Sigmoid colon (tissue), 7 donors: ENCODE results near the gene ADAMTS12. TPM values are rescaled to one million over a fixed set of nuclear protein-coding genes. Genes with fewer than 3 reads are reported as not detected.

Experiments used
- DNase-seq: peaks from one replicate; pipeline ENCODE4 v3.0.0-alpha.2; 2019
- H3K27ac ChIP-seq, 4 donors: fragments of 200-600 bp; sonication (generic); one replicate each; pipeline ENCODE4 v1.5.1; 2016 to 2019; ENCODE audit warnings: mild to moderate bottlenecking in 1 of 4
- H3K27me3 ChIP-seq, 3 donors: fragments of 200-600 bp; sonication (generic); one replicate each; pipeline ENCODE4 v1.5.1; 2019; ENCODE audit warnings: mild to moderate bottlenecking in 1 of 3
- H3K36me3 ChIP-seq, 4 donors: fragments of 200-600 bp; sonication (generic); one replicate each; pipeline ENCODE4 v1.5.1; 2016 to 2019
- H3K4me1 ChIP-seq, 4 donors: fragments of 200-600 bp; sonication (generic); one replicate each; pipeline ENCODE4 v1.5.1; 2017 to 2019
- H3K4me3 ChIP-seq, 4 donors: fragments of 200-600 bp; sonication (generic); one replicate each; pipeline ENCODE4 v1.5.1; 2017 to 2019; ENCODE audit warnings: mild to moderate bottlenecking in 2 of 4, moderate library complexity in 1 of 4
- H3K9me3 ChIP-seq, 4 donors: fragments of 200-600 bp in 3 of 4; sonication (generic) in 3 of 4; one replicate each; pipeline versions ENCODE4 v1.5.1 to v1.6.1; 2013 to 2019
- CTCF ChIP-seq, 4 experiments: fragments of 450-650 bp in 3 of 4; fragments of 200-600 bp in 1 of 4; IDR thresholded peaks; one replicate each; pipeline ENCODE4 v1.5.1; 2016 to 2019; ENCODE audit warnings: antibody characterized with exemption in 4 of 4, mild to moderate bottlenecking in 3 of 4, moderate library complexity in 2 of 4
- EP300 ChIP-seq, 4 donors: sonication (generic); formaldehyde crosslinking; IDR thresholded peaks; one replicate each; pipeline ENCODE4 v1.6.1; 2017; ENCODE audit warnings: antibody characterized with exemption in 4 of 4
- POLR2A ChIP-seq, 2 donors: fragments of 450-650 bp; IDR thresholded peaks; one replicate each; pipeline ENCODE4 v1.6.1; 2016; ENCODE audit warnings: antibody characterized with exemption in 2 of 2, mild to moderate bottlenecking in 2 of 2, moderate library complexity in 2 of 2
- POLR2AphosphoS5 ChIP-seq, 4 donors: sonication (generic); formaldehyde crosslinking; IDR thresholded peaks; one replicate each; pipeline ENCODE4 v1.6.1; 2017; ENCODE audit warnings: antibody characterized with exemption in 4 of 4
- WGBS, 2 donors: extraction: QIAGEN DNeasy Blood & Tissue Kit; methylation state at CpG; one replicate each; pipeline ENCODE4 v1.1.7; 2013; 5-methylcytosine and 5-hydroxymethylcytosine counted together
- intact Hi-C: fragments of 100-400 bp; cut with DNase I; formaldehyde crosslinking; loops from one replicate; pipeline ENCODE4 v1.15.1; 2023
- polyA plus RNA-seq, 3 donors: library from polyadenylated mRNA; stranded (reverse); fragments of 200-250 nt; gene quantifications; one replicate each; pipeline ENCODE4 v1.2.3, GENCODE V29; 2013
- total RNA-seq, 4 donors: library from RNA; depleted of rRNA; stranded (reverse); fragments of >200 nt; gene quantifications; one replicate each; pipeline ENCODE4 v1.1.0, GENCODE V29; 2016
- donor health status: healthy with polysubstance abuse.
- donor health status: Bipolar disorder and iron deficiency.
- donor health status: healthy.

Gene ADAMTS12
- total and polyA plus RNA-seq, 7 donors = 0.42 to 5.4 (median 2.7) TPM; not detected in 1

- no peaks in the 10 kb centered on the region for H3K9me3 ChIP-seq
- H3K27me3 ChIP-seq = no peaks in the 10 kb centered on the region
- 83 to 91% methylated on average over 5 of the region's 5 CpGs for WGBS, 2 donors
- H3K4me1 ChIP-seq = peaks cover 0 to 35% (median 13%) of the 10 kb centered on the region in 4 donors
- H3K36me3 ChIP-seq = no peaks in the 10 kb centered on the region
- no peak for TF ChIP-seq POLR2AphosphoS5 (IDR thresholded peaks at IDR 0.05)
- TF ChIP-seq EP300 (IDR thresholded peaks at IDR 0.05) = no peak
- DNase-seq = no peak
- no peak overlapping the region for H3K27ac ChIP-seq
- intact Hi-C loops = no loop called here
- no peak overlapping the region for H3K4me3 ChIP-seq
These were observed 34.8 kb downstream of the ADAMTS12 start for GRCh38 chr5:33857037-33857436.

GRCh38 chr5:33855396-33855795 lies 36.4 kb downstream of the ADAMTS12 start:
- no peaks in the 10 kb centered on the region for H3K36me3 ChIP-seq
- no peaks in the 10 kb centered on the region for H3K27me3 ChIP-seq
- 77 to 83% methylated on average over 4 of the region's 4 CpGs for WGBS, 2 donors
- intact Hi-C loops = no loop called here
- no peak overlapping the region for H3K4me3 ChIP-seq
- no peaks in the 10 kb centered on the region for H3K9me3 ChIP-seq
- no peak for TF ChIP-seq CTCF (IDR thresholded peaks at IDR 0.05)
- TF ChIP-seq POLR2AphosphoS5 (IDR thresholded peaks at IDR 0.05) = no peak
- TF ChIP-seq POLR2A (IDR thresholded peaks at IDR 0.05) = no peak
- no peak for TF ChIP-seq EP300 (IDR thresholded peaks at IDR 0.05)
- DNase-seq = no peak
- H3K27ac ChIP-seq = no peak overlapping the region
- H3K4me1 ChIP-seq = peaks cover 0 to 39% (median 16%) of the 10 kb centered on the region in 4 donors

- intact Hi-C loops = no loop called here
- no peak overlapping the region for H3K27ac ChIP-seq
These were observed 37.0 kb downstream of the ADAMTS12 start for GRCh38 chr5:33854733-33855151.

GRCh38 chr5:33852837-33853236 lies 39.0 kb downstream of the ADAMTS12 start:
- Histone ChIP-seq H3K4me3 (no peak overlapping the region), H3K27me3 (no peaks in the 10 kb centered on the region), H3K27ac (peak overlapping the region in 1 of 4 donors; percentile 7), H3K36me3 (no peaks in the 10 kb centered on the region), H3K9me3 (no peaks in the 10 kb centered on the region), H3K4me1 (peaks cover 0 to 32% (median 18%) of the 10 kb centered on the region in 4 donors)
- TF ChIP-seq EP300 (IDR thresholded peaks at IDR 0.05) (no peak), CTCF (IDR thresholded peaks at IDR 0.05) (no peak), POLR2A (IDR thresholded peaks at IDR 0.05) (no peak), POLR2AphosphoS5 (IDR thresholded peaks at IDR 0.05) (no peak)
- no peak for DNase-seq
- intact Hi-C loops = no loop called here
- 70 to 85% methylated on average over 3 of the region's 3 CpGs for WGBS, 2 donors

More at GRCh38 chr5:33854733-33855151, 37.0 kb downstream of the ADAMTS12 start:
- Histone ChIP-seq H3K4me1 (peaks cover 0 to 42% (median 18%) of the 10 kb centered on the region in 4 donors), H3K4me3 (no peak overlapping the region), H3K27me3 (no peaks in the 10 kb centered on the region), H3K36me3 (no peaks in the 10 kb centered on the region), H3K9me3 (no peaks in the 10 kb centered on the region)
- 49 to 66% methylated on average over 4 of the region's 4 CpGs for WGBS, 2 donors
- DNase-seq = no peak
- TF ChIP-seq POLR2A (IDR thresholded peaks at IDR 0.05) = no peak
- no peak for TF ChIP-seq POLR2AphosphoS5 (IDR thresholded peaks at IDR 0.05)
- TF ChIP-seq CTCF (IDR thresholded peaks at IDR 0.05) = no peak
- TF ChIP-seq EP300 (IDR thresholded peaks at IDR 0.05) = no peak

- Histone ChIP-seq H3K4me1 (peaks cover 0 to 32% (median 18%) of the 10 kb centered on the region in 4 donors), H3K27me3 (no peaks in the 10 kb centered on the region), H3K27ac (peak overlapping the region in 2 of 4 donors; percentile 4 to 7), H3K36me3 (no peaks in the 10 kb centered on the region), H3K9me3 (no peaks in the 10 kb centered on the region), H3K4me3 (peak overlapping the region in 1 of 4 donors; percentile 2)
- DNase-seq = no peak
- 59 to 69% methylated on average over 5 of the region's 5 CpGs for WGBS, 2 donors
- TF ChIP-seq POLR2AphosphoS5 (IDR thresholded peaks at IDR 0.05) = no peak
- no peak for TF ChIP-seq EP300 (IDR thresholded peaks at IDR 0.05)
- no peak for TF ChIP-seq POLR2A (IDR thresholded peaks at IDR 0.05)
- TF ChIP-seq CTCF (IDR thresholded peaks at IDR 0.05) = no peak
- intact Hi-C loops = no loop called here
These were observed 39.5 kb downstream of the ADAMTS12 start for GRCh38 chr5:33852319-33852718.
